ENCODE measurements around the gene CACYBP. TPM values are rescaled to one million over a fixed set of nuclear protein-coding genes. Genes with fewer than 3 reads are reported as not detected.

CACYBP gene
- 149 TPM for polyA plus RNA-seq (2013, experiment 1 of 2; ENCODE audit: insufficient read length)
- 58.5 TPM for polyA plus RNA-seq (2013, experiment 2 of 2; ENCODE audit: insufficient read length)

GRCh38 chr1:174999936-175000696 is at the start of gene CACYBP:
Gene CACYBP, plus strand, starts transcription at chr1:174999947. Its CDS starts 234 bp downstream, at chr1:175000181.
- peak; percentile 22 for DNase-seq

- DNase-seq = no peak
Measured at GRCh38 chr1:174953285-174954072, 46.3 kb upstream of the CACYBP start.

GRCh38 chr1:174954073-174954460 is 45.7 kb upstream of the CACYBP start:
- no peak for DNase-seq

- DNase-seq = peak; percentile 9
Measured at GRCh38 chr1:174954671-174955669, 44.8 kb upstream of the CACYBP start.

GRCh38 chr1:174956086-174956485 is 43.7 kb upstream of the CACYBP start:
- DNase-seq = no peak

- DNase-seq = no peak
Measured at GRCh38 chr1:174956976-174957375, 42.8 kb upstream of the CACYBP start.

GRCh38 chr1:174957829-174958228 is 41.9 kb upstream of the CACYBP start:
- no peak for DNase-seq

- DNase-seq = no peak
Measured at GRCh38 chr1:174958396-174958795, 41.4 kb upstream of the CACYBP start.

GRCh38 chr1:174960362-174960761 is 39.4 kb upstream of the CACYBP start:
- no peak for DNase-seq

- no peak for DNase-seq
Measured at GRCh38 chr1:174963529-174964125, 36.1 kb upstream of the CACYBP start.

- DNase-seq = no peak
Measured at GRCh38 chr1:174964261-174964971, 35.3 kb upstream of the CACYBP start.

GRCh38 chr1:174964972-174965361 is 34.8 kb upstream of the CACYBP start:
- DNase-seq = no peak

GRCh38 chr1:174965362-174966007 is 34.3 kb upstream of the CACYBP start:
- no peak for DNase-seq

GRCh38 chr1:174966008-174966572 is 33.7 kb upstream of the CACYBP start:
- no peak for DNase-seq

- no peak for DNase-seq
Measured at GRCh38 chr1:174967845-174968705, 31.7 kb upstream of the CACYBP start.

- DNase-seq = peak; percentile 79
Measured at GRCh38 chr1:174968750-174969244, 30.9 kb upstream of the CACYBP start.

GRCh38 chr1:174969977-174970376 is 29.8 kb upstream of the CACYBP start:
- no peak for DNase-seq

- DNase-seq = no peak
Measured at GRCh38 chr1:174971466-174971865, 28.3 kb upstream of the CACYBP start.

- DNase-seq = no peak
Measured at GRCh38 chr1:174971902-174972301, 27.8 kb upstream of the CACYBP start.
